Central memory CD8-positive, alpha-beta T cell (primary cell): Measurements from ENCODE around the gene MPPE1.
"Not testable (repeated sequence)": the region's sequence is repeated elsewhere in the genome, so short reads cannot be mapped to it uniquely, and the experiment has no call there.

Experiments
- ATAC-seq: fragments of 150-1000 bp; cut with Tn5 transposase; replicated peaks from 2 replicates; pipeline ENCODE4 v1.10.0; 2022; ENCODE audit warnings: mild to moderate bottlenecking, moderate FRiP score, moderate number of reproducible peaks; ENCODE audit not compliant: poor library complexity, severe bottlenecking; ENCODE audit errors: extremely low read depth
- DNase-seq, 2 donors: peaks; one replicate each; pipeline ENCODE4 v3.0.0; 2021; ENCODE audit warnings: low spot score in 2 of 2
- H3K27ac Mint-ChIP-seq: one replicate; pipeline ENCODE4 v1.8.0; 2022; ENCODE audit warnings: low read depth, mild to moderate bottlenecking, moderate library complexity, mixed read lengths
- H3K27me3 Mint-ChIP-seq: one replicate; pipeline ENCODE4 v1.8.0; 2022; ENCODE audit warnings: mixed read lengths
- H3K36me3 Mint-ChIP-seq: one replicate; pipeline ENCODE4 v1.8.0; 2022; ENCODE audit warnings: mild to moderate bottlenecking, moderate library complexity, mixed read lengths; ENCODE audit not compliant: insufficient read depth
- H3K4me1 Mint-ChIP-seq: one replicate; pipeline ENCODE4 v1.8.0; 2022; ENCODE audit warnings: mixed read lengths
- H3K4me3 Mint-ChIP-seq: one replicate; pipeline ENCODE4 v1.8.0; 2022; ENCODE audit warnings: mild to moderate bottlenecking, moderate library complexity, mixed read lengths
- H3K9me3 Mint-ChIP-seq: one replicate; pipeline ENCODE4 v1.8.0; 2022; ENCODE audit warnings: mixed read lengths

Gene MPPE1

GRCh38 chr18:11945834-11946659 lies 37.9 kb upstream of the MPPE1 start:
- peaks cover 13% of the 10 kb centered on the region for H3K4me1 Mint-ChIP-seq
- H3K4me3 Mint-ChIP-seq, ATAC-seq, H3K36me3 Mint-ChIP-seq, H3K27ac Mint-ChIP-seq, H3K27me3 Mint-ChIP-seq, DNase-seq, H3K9me3 Mint-ChIP-seq: not testable (repeated sequence)

- H3K4me3 Mint-ChIP-seq, result no peak overlapping the region
- no peak overlapping the region for H3K27ac Mint-ChIP-seq
- no peaks in the 10 kb centered on the region for H3K27me3 Mint-ChIP-seq
- H3K9me3 Mint-ChIP-seq, result no peaks in the 10 kb centered on the region
- H3K36me3 Mint-ChIP-seq, result peaks cover 3% of the 10 kb centered on the region
- H3K4me1 Mint-ChIP-seq, result peaks cover 13% of the 10 kb centered on the region
- ATAC-seq, result no peak
- DNase-seq, result no peak
These were observed 36.7 kb upstream of the MPPE1 start for GRCh38 chr18:11944786-11945185.

DNA sequence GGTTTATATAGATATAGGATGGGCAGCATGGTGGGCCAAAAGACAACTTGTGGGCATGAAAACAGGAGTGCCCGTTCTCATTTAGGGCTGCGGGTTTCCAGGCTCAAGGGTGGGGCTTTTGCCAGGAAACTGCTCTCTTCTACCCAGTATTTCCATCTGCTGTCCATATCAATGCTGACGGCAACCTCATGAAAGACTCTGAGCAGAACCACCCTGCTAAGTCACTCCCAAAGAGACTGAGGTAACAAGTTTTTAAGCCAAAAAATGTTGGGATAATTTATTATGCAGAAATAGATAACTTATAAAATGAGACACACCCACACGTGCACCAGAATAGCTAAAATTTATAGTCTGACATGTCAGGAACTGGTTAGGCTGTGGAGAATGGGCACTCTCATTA lies 36.1 kb upstream of the MPPE1 start:
- Mint-ChIP-seq H3K9me3 (no peaks in the 10 kb centered on the region), H3K4me3 (no peak overlapping the region), H3K27me3 (no peaks in the 10 kb centered on the region), H3K27ac (no peak overlapping the region), H3K4me1 (peaks cover 13% of the 10 kb centered on the region), H3K36me3 (peaks cover 3% of the 10 kb centered on the region)
- ATAC-seq (no peak), DNase-seq (no peak)

DNA sequence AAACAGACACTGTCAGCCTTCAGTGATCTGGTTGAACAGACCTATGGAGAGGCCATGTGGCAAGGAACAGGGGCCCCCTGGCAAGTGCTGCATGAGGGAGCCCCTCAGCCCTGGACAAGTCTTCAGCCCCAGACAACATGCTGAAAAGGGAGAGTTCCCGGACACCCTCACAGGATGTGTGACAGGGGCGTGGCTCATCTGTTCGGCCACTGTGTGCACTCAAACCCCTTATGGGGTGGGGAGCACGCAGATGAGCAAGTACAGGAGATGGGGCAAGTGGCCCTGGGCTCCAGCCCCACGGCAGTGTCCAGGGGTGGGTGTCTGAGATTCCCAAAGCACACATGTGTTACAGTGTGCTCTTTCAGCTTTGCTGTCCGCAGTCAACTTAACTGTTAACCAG lies 35.4 kb upstream of the MPPE1 start:
- peaks cover 13% of the 10 kb centered on the region for H3K4me1 Mint-ChIP-seq
- H3K36me3 Mint-ChIP-seq, result peaks cover 3% of the 10 kb centered on the region
- DNase-seq (no peak), ATAC-seq (no peak)
- no peak overlapping the region for H3K27ac Mint-ChIP-seq
- no peaks in the 10 kb centered on the region for H3K9me3 Mint-ChIP-seq
- H3K27me3 Mint-ChIP-seq, result no peaks in the 10 kb centered on the region
- H3K4me3 Mint-ChIP-seq, result no peak overlapping the region

GRCh38 chr18:11940956-11941355 lies 32.8 kb upstream of the MPPE1 start:
- DNase-seq (no peak), ATAC-seq (no peak)
- H3K27me3 Mint-ChIP-seq, result no peaks in the 10 kb centered on the region
- no peak overlapping the region for H3K27ac Mint-ChIP-seq
- peaks cover 2% of the 10 kb centered on the region for H3K36me3 Mint-ChIP-seq
- no peaks in the 10 kb centered on the region for H3K9me3 Mint-ChIP-seq
- no peaks in the 10 kb centered on the region for H3K4me1 Mint-ChIP-seq
- H3K4me3 Mint-ChIP-seq, result no peak overlapping the region

DNA sequence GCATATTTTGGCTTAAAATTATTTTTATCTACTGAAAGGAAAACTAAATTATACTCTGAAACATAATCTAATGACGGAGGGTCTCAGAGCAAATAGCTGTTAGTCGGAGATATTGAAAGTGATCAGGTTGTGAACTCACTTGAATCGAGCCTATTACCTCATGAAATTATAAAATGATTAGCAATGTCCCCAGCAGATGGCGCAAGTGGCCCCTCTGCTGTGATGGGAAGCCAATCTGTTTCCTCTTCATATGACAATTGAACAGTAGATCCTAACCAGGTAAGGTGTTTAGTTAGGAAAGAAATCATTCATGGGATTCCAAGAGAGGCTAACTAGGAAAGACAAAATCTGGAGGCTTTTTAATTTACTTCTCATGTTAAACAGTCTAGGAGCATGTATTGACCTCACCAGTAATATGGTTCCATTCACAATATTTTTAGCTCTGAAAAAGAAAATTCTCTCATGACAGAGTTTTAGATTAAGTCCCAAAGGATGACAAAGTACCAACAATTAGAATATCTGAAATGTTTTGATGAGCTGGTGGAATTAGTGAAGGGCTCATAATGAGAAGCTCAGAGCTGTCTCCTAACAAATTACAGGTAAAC lies 29.9 kb upstream of the MPPE1 start:
- no peaks in the 10 kb centered on the region for H3K9me3 Mint-ChIP-seq
- H3K27ac Mint-ChIP-seq, result no peak overlapping the region

DNA sequence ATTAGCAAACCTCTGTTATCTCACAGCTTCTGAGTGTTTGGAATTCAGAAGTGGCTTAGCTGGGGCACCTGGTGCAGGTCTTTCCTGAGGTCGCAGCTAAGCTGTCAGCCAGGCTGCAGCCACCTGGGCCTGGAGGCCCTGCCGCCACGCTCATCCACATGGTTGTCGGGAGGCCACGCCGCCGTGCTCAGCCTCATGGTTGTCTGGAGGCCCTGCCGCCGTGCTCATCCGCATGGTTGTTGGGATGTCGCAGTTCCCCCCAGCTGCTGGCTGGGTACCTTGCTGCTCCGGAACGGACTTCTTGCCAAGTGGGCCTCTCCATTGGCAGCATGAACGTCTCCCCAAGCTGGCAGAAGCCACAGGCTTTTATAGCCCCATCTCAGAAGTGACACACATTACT lies 24.3 kb upstream of the MPPE1 start:
- Mint-ChIP-seq H3K4me1 (no peaks in the 10 kb centered on the region), H3K9me3 (no peaks in the 10 kb centered on the region), H3K27me3 (no peaks in the 10 kb centered on the region), H3K4me3 (no peak overlapping the region), H3K27ac (no peak overlapping the region), H3K36me3 (peaks cover 2% of the 10 kb centered on the region)
- ATAC-seq (no peak), DNase-seq (no peak)

More for the DNA sequence above, 29.9 kb upstream of the MPPE1 start:
- Mint-ChIP-seq H3K36me3 (peaks cover 2% of the 10 kb centered on the region), H3K4me1 (no peaks in the 10 kb centered on the region), H3K27me3 (no peaks in the 10 kb centered on the region), H3K4me3 (no peak overlapping the region)
- peak; percentile 54 to 62 for DNase-seq
- peak; percentile 60 for ATAC-seq

GRCh38 chr18:11927497-11927896 lies 19.4 kb upstream of the MPPE1 start:
- Mint-ChIP-seq H3K4me1 (no peaks in the 10 kb centered on the region), H3K9me3 (no peaks in the 10 kb centered on the region), H3K27ac (no peak overlapping the region), H3K27me3 (peaks cover 7% of the 10 kb centered on the region), H3K4me3 (no peak overlapping the region), H3K36me3 (no peaks in the 10 kb centered on the region)
- ATAC-seq (no peak), DNase-seq (no peak)

DNA sequence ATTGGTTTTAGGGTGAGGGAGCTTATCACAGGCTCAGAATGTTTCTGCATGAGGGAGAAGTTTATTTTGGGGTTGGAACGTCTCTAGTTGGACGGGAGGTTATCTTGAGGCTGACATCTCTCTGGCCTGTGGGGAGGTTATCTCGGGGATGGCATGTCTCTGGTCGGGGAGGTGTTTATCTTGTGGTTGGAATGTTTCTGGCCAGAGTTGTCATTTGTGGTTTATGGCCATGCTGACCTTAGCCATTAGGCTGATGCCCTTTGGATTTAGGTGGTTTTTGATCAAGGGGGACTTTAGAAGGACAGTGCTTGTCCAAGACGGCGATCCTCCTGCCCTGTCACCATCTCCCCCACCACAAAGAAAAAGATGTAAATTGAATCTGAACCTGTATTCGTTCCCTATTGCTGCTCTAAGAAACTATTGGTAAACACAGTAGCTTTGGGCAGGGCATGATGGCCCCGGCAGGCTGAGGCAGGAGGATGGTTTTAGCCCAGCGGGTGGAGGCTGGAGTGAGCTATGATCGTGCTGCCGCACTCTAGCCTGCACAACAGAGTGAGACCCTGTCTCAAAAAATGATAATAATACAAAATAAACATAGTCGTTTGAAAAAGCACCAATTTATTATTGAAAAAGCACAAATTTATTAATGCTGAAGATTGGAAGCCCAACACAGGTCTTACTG lies 17.8 kb upstream of the MPPE1 start:
- Mint-ChIP-seq H3K36me3 (no peaks in the 10 kb centered on the region), H3K4me3 (no peak overlapping the region), H3K27ac (no peak overlapping the region), H3K27me3 (peaks cover 7% of the 10 kb centered on the region), H3K9me3 (no peaks in the 10 kb centered on the region), H3K4me1 (no peaks in the 10 kb centered on the region)
- ATAC-seq, result no peak
- DNase-seq, result no peak

- Mint-ChIP-seq H3K27me3 (peaks cover 7% of the 10 kb centered on the region), H3K4me1 (no peaks in the 10 kb centered on the region), H3K27ac (no peak overlapping the region), H3K36me3 (no peaks in the 10 kb centered on the region), H3K9me3 (no peaks in the 10 kb centered on the region), H3K4me3 (no peak overlapping the region)
- DNase-seq (no peak), ATAC-seq (no peak)
These were observed 15.3 kb upstream of the MPPE1 start for GRCh38 chr18:11923450-11923849.

- not testable (repeated sequence) for H3K4me1 Mint-ChIP-seq, H3K27ac Mint-ChIP-seq, H3K9me3 Mint-ChIP-seq, DNase-seq, H3K4me3 Mint-ChIP-seq, H3K27me3 Mint-ChIP-seq, ATAC-seq, H3K36me3 Mint-ChIP-seq
These were observed 11.4 kb upstream of the MPPE1 start for GRCh38 chr18:11919522-11919921.

GRCh38 chr18:11916880-11917279 lies 8.8 kb upstream of the MPPE1 start:
- not testable (repeated sequence) for H3K27me3 Mint-ChIP-seq

DNA sequence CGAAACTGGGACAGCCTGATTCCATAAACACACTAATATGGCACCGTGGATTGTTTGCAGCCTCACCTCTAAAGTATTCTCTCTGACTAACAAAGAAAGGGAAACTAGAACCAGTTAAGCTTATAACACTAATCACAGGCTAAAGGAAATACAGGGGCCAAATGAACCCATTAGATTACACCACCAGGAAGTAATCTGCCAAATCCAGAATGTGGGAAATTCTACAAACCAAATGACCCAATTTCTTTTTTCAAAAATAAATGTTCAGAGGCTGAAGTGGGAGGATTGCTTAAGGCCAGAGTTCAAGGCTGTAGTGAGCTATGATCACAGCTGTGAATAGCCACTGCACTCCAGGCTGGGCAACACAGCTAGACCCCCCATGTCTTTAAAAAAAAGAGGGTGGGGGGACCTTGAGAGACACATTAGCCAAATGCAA lies 1.5 kb upstream of the MPPE1 start:
- Mint-ChIP-seq H3K36me3 (peaks cover 15% of the 10 kb centered on the region), H3K9me3 (no peaks in the 10 kb centered on the region), H3K4me1 (peaks cover 18% of the 10 kb centered on the region), H3K27me3 (no peaks in the 10 kb centered on the region), H3K4me3 (peak overlapping the region; percentile 90), H3K27ac (peak overlapping the region; percentile 94)
- ATAC-seq, result no peak
- no peak for DNase-seq

More at GRCh38 chr18:11916880-11917279, 8.8 kb upstream of the MPPE1 start:
- not testable (repeated sequence) for H3K9me3 Mint-ChIP-seq, H3K4me1 Mint-ChIP-seq, ATAC-seq, H3K4me3 Mint-ChIP-seq, DNase-seq, H3K36me3 Mint-ChIP-seq, H3K27ac Mint-ChIP-seq
